Medulla oblongata (tissue), 1 donor: Measurements from ENCODE around the gene DEFB126.
A peak's percentile ranks its signal among the peaks of the same experiment; 100 is the strongest.
"Not testable (repeated sequence)": the region's sequence is repeated elsewhere in the genome, so short reads cannot be mapped to it uniquely, and the experiment has no call there.

Source experiments
- DNase-seq: peaks from one replicate; pipeline ENCODE4 v3.0.0-alpha.2; 2015; ENCODE audit errors: extremely low spot score

Gene DEFB126

GRCh38 chr20:142290-142689, at the start of gene DEFB126:
DEFB126 (plus strand) TSS chr20:142590; CDS start chr20:142629, 39 bp downstream.
- DNase-seq = no peak

GRCh38 chr20:93641-94040, 48.7 kb upstream of the DEFB126 start:
- DNase-seq = no peak

- no peak for DNase-seq
Observed at GRCh38 chr20:95215-95614, 47.2 kb upstream of the DEFB126 start.

GRCh38 chr20:97691-98090, 44.7 kb upstream of the DEFB126 start:
- DNase-seq = not testable (repeated sequence)

GRCh38 chr20:101975-102374, 40.4 kb upstream of the DEFB126 start:
- no peak for DNase-seq

- no peak for DNase-seq
Observed at GRCh38 chr20:103456-103855, 38.9 kb upstream of the DEFB126 start.

- no peak for DNase-seq
Observed at GRCh38 chr20:112396-112795, 30.0 kb upstream of the DEFB126 start.

- DNase-seq = no peak
Observed at GRCh38 chr20:117518-117917, 24.9 kb upstream of the DEFB126 start.

GRCh38 chr20:129786-130323, 12.5 kb upstream of the DEFB126 start:
- DNase-seq = not testable (repeated sequence)

GRCh38 chr20:137668-138490, 4.5 kb upstream of the DEFB126 start:
- no peak for DNase-seq

- no peak for DNase-seq
Observed at GRCh38 chr20:145877-146276, 3.5 kb downstream of the DEFB126 start.

GRCh38 chr20:152131-152530, 9.7 kb downstream of the DEFB126 start:
- peak; percentile 8 for DNase-seq

GRCh38 chr20:157154-157553, 14.8 kb downstream of the DEFB126 start, which contains the start of gene DEFB127:
DEFB127 (plus strand) TSS chr20:157454; CDS start chr20:157545, 91 bp downstream.
- no peak for DNase-seq

- no peak for DNase-seq
Observed at GRCh38 chr20:164618-165017, 22.2 kb downstream of the DEFB126 start.

GRCh38 chr20:168876-169275, 26.5 kb downstream of the DEFB126 start:
- no peak for DNase-seq

GRCh38 chr20:184288-184687, 41.9 kb downstream of the DEFB126 start:
- DNase-seq = no peak

- no peak for DNase-seq
Observed at GRCh38 chr20:187733-188132, 45.3 kb downstream of the DEFB126 start.

GRCh38 chr20:189611-190010, 47.2 kb downstream of the DEFB126 start, which contains the start of gene DEFB128:
DEFB128 (minus strand) TSS chr20:189711; CDS start chr20:189623, 88 bp downstream.
- DNase-seq = no peak
